ENCODE data around the gene NCAPD2.
A peak's percentile ranks its signal among the peaks of the same experiment; 100 is the strongest.

Gene NCAPD2

DNA sequence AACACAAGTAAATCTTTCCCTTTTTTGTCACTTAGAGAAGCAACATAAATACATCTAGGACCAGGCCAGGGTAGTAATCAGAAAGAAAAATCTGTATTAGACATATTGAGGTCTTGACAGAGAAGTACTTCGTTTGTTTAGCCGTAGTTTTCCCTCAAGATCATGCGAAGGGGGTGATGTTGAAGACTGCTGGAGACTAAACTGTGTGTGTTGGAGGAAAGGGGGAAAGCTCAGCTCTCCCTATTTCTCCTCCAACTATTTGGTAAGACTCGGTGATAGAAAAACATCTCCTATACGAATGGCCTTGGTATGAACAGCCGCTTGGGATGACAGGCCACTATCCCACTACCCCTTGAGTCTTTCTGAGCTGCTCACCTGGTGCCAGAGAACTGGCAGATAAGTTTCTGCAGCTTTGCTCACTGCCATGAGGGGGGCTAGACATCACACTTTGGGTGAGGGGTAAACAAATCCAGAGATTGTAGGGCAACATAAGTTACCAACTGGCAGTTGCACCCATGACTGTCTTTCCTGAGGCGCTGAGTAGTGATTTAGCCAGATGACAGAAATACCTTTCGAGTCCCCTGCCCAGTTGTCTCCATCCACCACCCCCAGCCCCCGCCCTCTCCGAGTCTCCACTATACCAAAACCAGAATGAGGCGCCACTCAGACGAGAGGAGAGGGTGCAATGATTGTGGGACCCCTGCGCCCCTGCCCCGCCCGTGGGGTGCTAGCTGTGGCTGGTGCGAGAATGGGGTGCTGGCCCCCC lies 24.1 kb upstream of the NCAPD2 start:
- H4K8ac ChIP-seq (ENCODE audit: low read length), result no peak overlapping the region
- H2BK120ac ChIP-seq (ENCODE audit: low read depth, low read length), result no peak overlapping the region
- H3K9me3 ChIP-seq (ENCODE audit: control insufficient read depth, low read length), result no peaks in the 10 kb centered on the region
- H3K14ac ChIP-seq (ENCODE audit: low read length in 2 of 2), result peak overlapping the region in 1 of 2 experiments; percentile 89
- peaks cover 7 to 16% of the 10 kb centered on the region in 2 experiments for H3K36me3 ChIP-seq (ENCODE audit: control insufficient read depth in 1 of 2, insufficient read depth in 2 of 2, low read depth in 1 of 2, low read length in 2 of 2)
- peak overlapping the region; percentile 89 for H3K9ac ChIP-seq (ENCODE audit: low read length)
- H3K27me3 ChIP-seq (ENCODE audit: control insufficient read depth in 1 of 2, insufficient read depth in 1 of 2, low read length in 2 of 2), result no peaks in the 10 kb centered on the region
- H3K4ac ChIP-seq (ENCODE audit: low read depth in 1 of 2, low read length in 2 of 2), result no peak overlapping the region
- peak overlapping the region in 1 of 2 experiments; percentile 79 for H3K18ac ChIP-seq (ENCODE audit: low read depth in 1 of 2, low read length in 2 of 2)
- H3K23ac ChIP-seq (ENCODE audit: low read length in 2 of 2), result no peak overlapping the region
- no peak overlapping the region for H2BK15ac ChIP-seq (ENCODE audit: low read depth, poor library complexity, severe bottlenecking)
- no peak overlapping the region for H2BK5ac ChIP-seq (ENCODE audit: low read depth, low read length, poor library complexity, severe bottlenecking)
- H3K79me1 ChIP-seq (replicated peaks; ENCODE audit: low read length, poor library complexity, severe bottlenecking), result peaks cover 15% of the 10 kb centered on the region
- H3K4me3 ChIP-seq (ENCODE audit: insufficient read depth in 1 of 2, low read depth in 1 of 2, low read length in 2 of 2), result peak overlapping the region; percentile 65 to 90
- H3K4me1 ChIP-seq (ENCODE audit: control insufficient read depth, insufficient read depth, low read depth, low read length), result peaks cover 7% of the 10 kb centered on the region
- no peak overlapping the region for H3K27ac ChIP-seq (ENCODE audit: low read length, poor library complexity, severe bottlenecking)
- no peak overlapping the region for H2AK5ac ChIP-seq (ENCODE audit: low read length, severe bottlenecking)
- H2BK12ac ChIP-seq (ENCODE audit: low read length in 2 of 2), result no peak overlapping the region
- WGBS, result 31% methylated on average over 12 of the region's 16 CpGs
- peak; percentile 10 for DNase-seq
- no peak overlapping the region for H4K91ac ChIP-seq (ENCODE audit: low read length)
- peak overlapping the region; percentile 62 for H2AFZ ChIP-seq (ENCODE audit: low read depth, low read length)
- peak overlapping the region; percentile 69 for H3K4me2 ChIP-seq (ENCODE audit: low read length, poor library complexity, severe bottlenecking)

DNA sequence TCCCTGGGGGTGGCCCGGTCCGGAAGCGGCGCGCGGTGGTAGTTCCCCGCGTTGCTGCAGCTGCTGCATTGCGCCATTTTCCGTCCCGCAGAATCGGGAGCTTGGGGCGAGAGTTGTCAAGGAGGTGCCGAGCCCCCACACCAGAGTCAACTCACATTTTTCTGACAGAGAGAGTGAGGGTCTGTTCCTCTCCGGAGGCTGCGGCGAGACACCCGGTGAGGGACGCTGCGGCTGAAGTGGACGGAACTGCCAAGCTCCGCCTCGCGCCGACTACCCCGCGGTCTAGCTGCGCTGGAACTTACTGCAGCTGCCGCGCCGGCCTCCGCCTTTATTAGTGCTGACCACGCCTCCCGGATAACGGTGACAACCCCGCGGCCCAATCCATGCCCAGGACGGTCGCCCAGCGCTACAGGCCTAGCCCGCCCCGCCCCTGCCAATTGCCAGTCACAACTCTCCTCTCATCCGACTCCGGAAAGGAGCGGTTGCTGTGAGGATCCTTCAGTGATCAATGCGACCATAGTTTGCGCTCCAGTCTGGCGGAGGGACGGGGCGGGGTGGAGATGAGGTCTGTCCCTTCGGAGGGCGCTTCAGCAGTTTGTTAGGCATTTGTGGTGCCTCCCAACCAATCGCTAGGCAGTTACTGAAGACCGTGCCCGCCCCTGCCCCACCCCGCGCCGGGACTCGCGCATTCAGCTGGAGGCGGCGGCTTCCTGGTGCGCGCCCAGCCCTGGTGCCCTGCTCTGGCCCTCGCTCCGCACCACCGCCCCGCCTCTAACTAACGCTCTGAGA lies 23.3 kb upstream of the NCAPD2 start, which contains the start of gene VAMP1:
TSS of gene VAMP1 (minus strand) at position 303 of the 789 bp plus-strand sequence. CDS start at position 157, 146 bp downstream.
- Histone ChIP-seq H2AFZ (ENCODE audit: low read depth, low read length) (peak within 1 kb of the TSS; percentile 62), H3K79me1 (replicated peaks; ENCODE audit: low read length, poor library complexity, severe bottlenecking) (peaks cover 15% of the 10 kb centered on the region), H4K8ac (ENCODE audit: low read length) (peak within 1 kb of the TSS; percentile 75), H2BK15ac (ENCODE audit: low read depth, poor library complexity, severe bottlenecking) (peak within 1 kb of the TSS; percentile 31), H2BK5ac (ENCODE audit: low read depth, low read length, poor library complexity, severe bottlenecking) (peak within 1 kb of the TSS; percentile 84), H2BK120ac (ENCODE audit: low read depth, low read length) (peak within 1 kb of the TSS; percentile 68), H2AK5ac (ENCODE audit: low read length, severe bottlenecking) (peak within 1 kb of the TSS; percentile 22), H3K4me1 (ENCODE audit: control insufficient read depth, insufficient read depth, low read depth, low read length) (peaks cover 7% of the 10 kb centered on the region), H2BK12ac (ENCODE audit: low read length in 2 of 2) (peak within 1 kb of the TSS; percentile 50 to 63), H3K4me3 (ENCODE audit: insufficient read depth in 1 of 2, low read depth in 1 of 2, low read length in 2 of 2) (peak within 1 kb of the TSS; percentile 65 to 90), H3K14ac (ENCODE audit: low read length in 2 of 2) (peak within 1 kb of the TSS in 1 of 2 experiments; percentile 89), H3K4me2 (ENCODE audit: low read length, poor library complexity, severe bottlenecking) (peak within 1 kb of the TSS; percentile 88), H3K18ac (ENCODE audit: low read depth in 1 of 2, low read length in 2 of 2) (peak within 1 kb of the TSS; percentile 79 to 81), H3K27ac (ENCODE audit: low read length, poor library complexity, severe bottlenecking) (peak within 1 kb of the TSS; percentile 92), H3K4ac (ENCODE audit: low read depth in 1 of 2, low read length in 2 of 2) (peak within 1 kb of the TSS in 1 of 2 experiments; percentile 86), H3K36me3 (ENCODE audit: control insufficient read depth in 1 of 2, insufficient read depth in 2 of 2, low read depth in 1 of 2, low read length in 2 of 2) (peaks cover 7 to 11% of the 10 kb centered on the region in 2 experiments), H3K23ac (ENCODE audit: low read length in 2 of 2) (no peak within 1 kb of the TSS), H3K27me3 (ENCODE audit: control insufficient read depth in 1 of 2, insufficient read depth in 1 of 2, low read length in 2 of 2) (no peaks in the 10 kb centered on the region), H3K9ac (ENCODE audit: low read length) (peak within 1 kb of the TSS; percentile 89), H4K91ac (ENCODE audit: low read length) (peak within 1 kb of the TSS; percentile 78), H3K9me3 (ENCODE audit: control insufficient read depth, low read length) (no peaks in the 10 kb centered on the region)
- under 1% methylated on average over 64 of the region's 69 CpGs for WGBS
- DNase-seq, result peak; percentile 99

GRCh38 chr12:6471989-6472360 lies 21.9 kb upstream of the NCAPD2 start:
- H3K4me2 ChIP-seq (ENCODE audit: low read length, poor library complexity, severe bottlenecking), result no peak overlapping the region
- H3K36me3 ChIP-seq (ENCODE audit: control insufficient read depth in 1 of 2, insufficient read depth in 2 of 2, low read depth in 1 of 2, low read length in 2 of 2), result no peaks in the 10 kb centered on the region
- H3K18ac ChIP-seq (ENCODE audit: low read depth in 1 of 2, low read length in 2 of 2), result no peak overlapping the region
- H2BK5ac ChIP-seq (ENCODE audit: low read depth, low read length, poor library complexity, severe bottlenecking), result no peak overlapping the region
- no peak overlapping the region for H2AK5ac ChIP-seq (ENCODE audit: low read length, severe bottlenecking)
- peak overlapping the region; percentile 89 for H3K9ac ChIP-seq (ENCODE audit: low read length)
- H2BK12ac ChIP-seq (ENCODE audit: low read length in 2 of 2), result no peak overlapping the region
- 100% methylated on average over 1 of the region's 1 CpG for WGBS
- peaks cover 7% of the 10 kb centered on the region for H3K4me1 ChIP-seq (ENCODE audit: control insufficient read depth, insufficient read depth, low read depth, low read length)
- H4K91ac ChIP-seq (ENCODE audit: low read length), result no peak overlapping the region
- H2BK15ac ChIP-seq (ENCODE audit: low read depth, poor library complexity, severe bottlenecking), result no peak overlapping the region
- H3K23ac ChIP-seq (ENCODE audit: low read length in 2 of 2), result no peak overlapping the region
- H3K4ac ChIP-seq (ENCODE audit: low read depth in 1 of 2, low read length in 2 of 2), result no peak overlapping the region
- H2AFZ ChIP-seq (ENCODE audit: low read depth, low read length), result no peak overlapping the region
- H3K79me1 ChIP-seq (replicated peaks; ENCODE audit: low read length, poor library complexity, severe bottlenecking), result peaks cover 7% of the 10 kb centered on the region
- H3K4me3 ChIP-seq (ENCODE audit: insufficient read depth in 1 of 2, low read depth in 1 of 2, low read length in 2 of 2), result no peak overlapping the region
- no peak overlapping the region for H3K14ac ChIP-seq (ENCODE audit: low read length in 2 of 2)
- no peak overlapping the region for H2BK120ac ChIP-seq (ENCODE audit: low read depth, low read length)
- peak; percentile 35 for DNase-seq
- no peak overlapping the region for H3K27ac ChIP-seq (ENCODE audit: low read length, poor library complexity, severe bottlenecking)
- no peaks in the 10 kb centered on the region for H3K27me3 ChIP-seq (ENCODE audit: control insufficient read depth in 1 of 2, insufficient read depth in 1 of 2, low read length in 2 of 2)
- H4K8ac ChIP-seq (ENCODE audit: low read length), result no peak overlapping the region
- H3K9me3 ChIP-seq (ENCODE audit: control insufficient read depth, low read length), result no peaks in the 10 kb centered on the region

DNA sequence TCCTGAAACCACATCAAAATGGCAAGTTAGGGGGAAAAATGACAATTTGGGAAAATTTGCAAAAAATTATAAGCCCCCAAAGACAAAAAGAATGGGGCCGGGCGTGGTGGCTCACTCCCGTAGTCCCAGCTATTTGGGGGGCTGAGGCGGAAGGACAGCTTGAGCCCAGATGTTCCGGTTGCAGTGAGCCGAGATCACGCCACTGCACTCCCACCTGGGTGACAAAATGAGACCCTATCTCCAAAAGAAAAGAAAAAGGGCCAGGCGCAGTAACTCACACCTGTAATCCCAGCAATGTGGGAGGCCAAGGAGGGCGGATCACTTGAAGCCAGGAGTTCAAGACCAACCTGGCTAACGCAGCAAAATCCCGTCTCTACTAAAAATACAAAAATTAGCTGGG lies 21.4 kb upstream of the NCAPD2 start:
- Histone ChIP-seq H4K91ac (ENCODE audit: low read length) (no peak overlapping the region), H2AK5ac (ENCODE audit: low read length, severe bottlenecking) (no peak overlapping the region), H3K4me2 (ENCODE audit: low read length, poor library complexity, severe bottlenecking) (no peak overlapping the region), H4K8ac (ENCODE audit: low read length) (no peak overlapping the region), H3K18ac (ENCODE audit: low read depth in 1 of 2, low read length in 2 of 2) (no peak overlapping the region), H2BK5ac (ENCODE audit: low read depth, low read length, poor library complexity, severe bottlenecking) (no peak overlapping the region), H3K14ac (ENCODE audit: low read length in 2 of 2) (no peak overlapping the region), H3K4ac (ENCODE audit: low read depth in 1 of 2, low read length in 2 of 2) (no peak overlapping the region), H3K27me3 (ENCODE audit: control insufficient read depth in 1 of 2, insufficient read depth in 1 of 2, low read length in 2 of 2) (no peaks in the 10 kb centered on the region), H3K4me3 (ENCODE audit: insufficient read depth in 1 of 2, low read depth in 1 of 2, low read length in 2 of 2) (no peak overlapping the region), H2BK120ac (ENCODE audit: low read depth, low read length) (no peak overlapping the region), H3K36me3 (ENCODE audit: control insufficient read depth in 1 of 2, insufficient read depth in 2 of 2, low read depth in 1 of 2, low read length in 2 of 2) (no peaks in the 10 kb centered on the region), H2BK15ac (ENCODE audit: low read depth, poor library complexity, severe bottlenecking) (no peak overlapping the region), H2BK12ac (ENCODE audit: low read length in 2 of 2) (no peak overlapping the region), H3K4me1 (ENCODE audit: control insufficient read depth, insufficient read depth, low read depth, low read length) (peaks cover 7% of the 10 kb centered on the region), H3K79me1 (replicated peaks; ENCODE audit: low read length, poor library complexity, severe bottlenecking) (peaks cover 7% of the 10 kb centered on the region), H3K23ac (ENCODE audit: low read length in 2 of 2) (no peak overlapping the region), H3K27ac (ENCODE audit: low read length, poor library complexity, severe bottlenecking) (no peak overlapping the region), H3K9me3 (ENCODE audit: control insufficient read depth, low read length) (no peaks in the 10 kb centered on the region), H3K9ac (ENCODE audit: low read length) (peak overlapping the region; percentile 13), H2AFZ (ENCODE audit: low read depth, low read length) (no peak overlapping the region)
- DNase-seq, result no peak
- WGBS, result 93% methylated on average over 11 of the region's 11 CpGs

Data from mesenchymal stem cell (in vitro differentiated cells and primary cell).